ENCODE data around the gene SYT15B.
"Not testable (repeated sequence)": the region's sequence is repeated elsewhere in the genome, so short reads cannot be mapped to it uniquely, and the experiment has no call there.

Gene SYT15B
- 0.05 to 0.13 reads per million in 2 donors for total RNA-seq

DNA sequence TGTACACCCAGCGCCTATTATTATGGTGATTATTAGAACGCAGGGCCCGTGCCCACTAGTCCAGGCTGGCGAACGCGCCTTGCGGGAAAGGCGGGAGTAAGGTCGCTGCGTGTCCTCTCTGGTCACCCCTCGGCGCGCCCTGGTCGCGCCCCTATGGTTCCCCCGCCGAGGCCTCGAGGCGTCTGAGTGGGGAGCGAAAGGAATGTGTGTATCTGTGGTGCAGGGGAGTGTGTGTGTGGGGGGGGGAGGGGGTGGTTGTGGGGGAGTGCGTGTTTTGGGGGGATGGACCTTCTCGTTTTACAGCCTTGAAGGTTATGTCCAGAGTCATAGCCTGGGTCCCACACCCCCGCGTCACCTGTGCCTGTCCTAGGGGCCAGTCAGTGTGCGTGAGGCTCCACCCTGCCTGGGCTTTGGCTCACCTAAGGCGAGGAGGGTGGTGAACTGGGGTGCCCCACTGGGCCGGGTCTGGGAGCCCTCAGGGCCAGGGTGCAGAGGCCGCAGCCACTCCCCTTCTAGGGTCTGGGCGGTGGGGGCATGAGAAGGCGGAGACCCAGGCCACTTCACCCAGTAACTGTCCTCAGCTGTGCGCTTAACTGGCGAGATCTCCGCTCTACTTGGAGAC is at the start of gene SYT15B:
Gene SYT15B, minus strand, starts transcription at position 39 of the 622 bp plus-strand sequence. CDS start 952 bp downstream, outside the sequence.
- DNase-seq = not testable (repeated sequence)

DNA sequence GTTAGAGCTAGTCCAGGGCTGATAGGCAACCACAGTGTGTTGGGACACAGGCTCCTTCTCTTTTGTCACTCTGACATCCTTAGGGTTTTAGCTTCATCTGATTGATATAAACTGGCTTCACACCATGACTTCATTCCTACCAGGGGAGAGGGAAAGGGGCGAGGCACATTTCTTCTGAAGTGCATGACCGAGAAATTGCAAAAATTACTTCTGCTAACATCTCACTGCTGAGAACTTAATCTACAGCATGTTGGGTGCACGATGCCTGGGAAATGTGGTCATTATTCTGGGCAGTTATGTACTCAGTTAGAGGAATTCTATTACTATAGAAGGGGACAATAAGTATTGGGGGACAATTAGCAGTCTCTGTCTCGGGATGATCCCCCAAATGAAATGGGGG is 16.2 kb upstream of the SYT15B start:
- DNase-seq = not testable (repeated sequence)

DNA sequence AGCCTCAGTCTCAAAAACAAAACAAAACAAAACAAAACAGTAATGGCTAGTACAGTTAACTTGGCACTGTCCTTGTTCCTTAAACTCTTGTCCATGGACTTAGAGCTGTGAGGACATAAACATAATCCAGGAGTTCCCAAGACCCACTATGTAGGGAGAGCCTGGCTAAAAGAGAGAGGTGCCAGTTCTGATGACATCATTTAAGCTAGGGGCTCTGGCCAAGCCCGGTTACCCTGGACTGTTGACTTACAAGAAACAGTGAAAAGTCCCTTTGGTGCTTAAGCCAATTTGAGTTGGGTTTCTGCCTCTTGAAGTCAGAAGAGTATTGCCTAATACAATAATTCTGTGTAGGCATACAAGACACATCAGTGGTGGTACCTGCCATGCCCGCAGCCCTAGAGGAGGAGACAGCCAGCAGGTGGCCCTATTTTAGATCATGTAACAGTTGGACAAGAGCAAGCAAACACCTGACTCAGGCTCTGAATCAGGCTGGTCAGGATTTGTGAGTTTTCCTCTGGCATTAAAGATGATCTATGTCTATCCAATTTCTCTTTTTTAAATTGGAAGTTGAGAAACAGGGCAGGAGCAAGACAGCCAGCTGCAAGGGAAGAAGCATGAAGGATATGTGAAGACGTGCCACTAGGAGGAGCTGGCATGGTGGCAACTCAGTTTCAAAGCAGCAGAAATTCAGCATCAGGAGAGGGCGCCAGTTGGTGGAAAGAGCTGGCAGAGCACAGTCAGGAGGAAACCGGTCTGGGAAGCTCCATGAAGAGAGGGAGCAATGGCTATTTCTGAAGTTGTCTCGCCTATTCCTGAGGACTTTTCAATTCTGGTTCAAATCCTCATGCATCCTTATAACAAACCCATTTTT is 12.2 kb upstream of the SYT15B start:
- not testable (repeated sequence) for DNase-seq

DNA sequence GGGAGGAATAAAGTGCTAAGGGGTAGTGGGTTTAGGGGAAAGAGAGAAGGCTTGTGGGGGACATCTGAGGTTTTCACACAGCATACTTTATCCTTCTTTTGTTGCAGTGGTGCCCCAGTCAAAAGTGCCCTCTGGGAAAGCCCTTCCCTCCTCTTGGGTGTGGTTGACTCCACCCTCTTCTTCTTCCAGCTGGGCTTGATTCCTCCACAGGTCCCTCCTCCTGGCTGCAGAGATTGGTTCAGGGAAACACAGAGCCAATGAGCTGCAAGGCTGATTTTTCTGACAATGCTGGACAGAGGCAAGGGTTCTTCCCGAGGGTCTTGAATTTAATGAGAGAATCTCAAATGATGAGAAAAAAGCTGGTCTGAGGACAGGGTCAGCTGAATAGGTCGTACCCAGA is 7.4 kb upstream of the SYT15B start:
- DNase-seq = not testable (repeated sequence)

DNA sequence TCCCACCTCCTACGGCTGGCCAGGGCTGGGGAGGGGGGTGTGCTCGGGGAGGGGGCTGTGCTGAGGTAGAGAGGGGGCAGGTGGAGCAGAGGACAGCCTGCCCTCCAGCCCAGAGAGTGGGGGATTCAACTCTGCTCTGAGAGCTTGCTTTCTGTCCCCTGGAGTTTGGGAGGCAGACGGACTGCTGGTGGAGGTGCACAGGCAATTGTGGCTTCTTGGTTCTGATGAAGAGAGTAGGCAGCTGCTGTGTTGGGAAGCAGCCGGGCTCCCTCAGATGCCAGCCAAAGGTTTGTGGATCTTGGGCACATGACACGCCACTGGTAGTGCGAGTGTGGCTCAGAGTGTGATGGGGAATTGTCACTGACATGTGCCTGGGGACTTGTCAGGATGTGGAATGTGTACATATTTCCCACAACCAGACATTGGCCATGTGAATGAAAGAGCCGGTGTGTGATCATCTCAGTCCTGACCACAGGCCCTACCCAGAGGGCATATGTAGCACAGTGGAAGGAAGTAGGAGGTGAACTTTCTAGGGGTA is 5.3 kb upstream of the SYT15B start:
- DNase-seq = not testable (repeated sequence)

DNA sequence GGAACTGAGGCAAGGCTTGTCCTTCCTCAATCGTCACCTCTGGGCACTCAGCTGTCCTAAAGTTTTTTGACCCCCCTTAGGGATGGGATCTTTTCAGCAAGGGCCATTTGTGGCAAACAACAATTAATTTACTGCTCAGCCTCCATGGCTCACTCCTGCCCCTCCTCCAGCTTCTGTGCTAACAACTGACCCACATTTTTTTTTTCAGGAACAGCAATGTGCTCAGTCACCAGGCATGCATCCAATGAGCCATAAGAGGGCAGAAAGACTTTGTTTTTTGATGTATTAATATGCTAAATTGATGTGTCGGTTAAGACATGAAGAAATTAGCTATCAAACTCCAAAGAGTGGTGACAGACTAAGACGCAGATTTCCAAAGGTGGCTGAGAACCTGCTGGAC is 4.7 kb upstream of the SYT15B start:
- not testable (repeated sequence) for DNase-seq

DNA sequence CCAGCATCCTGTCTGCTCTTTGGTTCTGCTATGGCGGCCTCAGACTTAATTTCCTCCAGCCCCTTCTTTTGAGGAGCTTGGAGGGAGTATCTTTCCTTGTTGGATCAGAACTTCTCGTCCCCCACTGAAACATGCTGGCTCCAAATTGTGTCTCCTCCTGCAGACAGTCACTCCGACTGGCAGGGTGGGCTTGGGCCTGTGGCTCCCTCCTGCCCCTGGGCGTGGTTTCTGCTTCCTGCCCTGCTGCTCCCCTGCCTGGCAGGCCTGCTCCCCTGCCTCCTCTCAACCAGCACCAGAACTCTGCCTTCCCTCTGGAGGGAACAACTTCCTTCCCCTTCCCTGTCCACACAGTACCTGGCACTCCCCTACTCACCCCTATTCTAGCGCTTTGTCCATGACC is 3.8 kb upstream of the SYT15B start:
- not testable (repeated sequence) for DNase-seq

DNA sequence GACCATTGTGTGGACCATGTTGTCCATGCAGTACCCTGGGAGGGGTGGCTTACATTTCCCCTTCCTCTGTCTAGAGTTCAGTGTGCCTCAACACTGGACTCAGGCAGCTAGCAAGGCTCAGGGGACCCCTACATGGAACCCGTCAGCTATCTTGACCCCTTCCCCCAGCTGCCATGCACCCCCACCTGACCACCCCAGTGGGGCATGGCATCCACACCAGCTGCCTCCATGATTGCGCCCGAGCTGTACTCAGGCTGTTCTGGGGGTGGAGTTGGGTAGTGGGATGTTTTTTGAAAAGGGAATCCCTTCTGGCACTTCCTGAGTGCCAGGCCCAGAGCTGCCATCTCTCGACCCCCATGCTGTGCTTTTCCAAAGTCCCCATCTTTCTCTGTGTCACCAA is 1.8 kb upstream of the SYT15B start:
- DNase-seq = not testable (repeated sequence)

DNA sequence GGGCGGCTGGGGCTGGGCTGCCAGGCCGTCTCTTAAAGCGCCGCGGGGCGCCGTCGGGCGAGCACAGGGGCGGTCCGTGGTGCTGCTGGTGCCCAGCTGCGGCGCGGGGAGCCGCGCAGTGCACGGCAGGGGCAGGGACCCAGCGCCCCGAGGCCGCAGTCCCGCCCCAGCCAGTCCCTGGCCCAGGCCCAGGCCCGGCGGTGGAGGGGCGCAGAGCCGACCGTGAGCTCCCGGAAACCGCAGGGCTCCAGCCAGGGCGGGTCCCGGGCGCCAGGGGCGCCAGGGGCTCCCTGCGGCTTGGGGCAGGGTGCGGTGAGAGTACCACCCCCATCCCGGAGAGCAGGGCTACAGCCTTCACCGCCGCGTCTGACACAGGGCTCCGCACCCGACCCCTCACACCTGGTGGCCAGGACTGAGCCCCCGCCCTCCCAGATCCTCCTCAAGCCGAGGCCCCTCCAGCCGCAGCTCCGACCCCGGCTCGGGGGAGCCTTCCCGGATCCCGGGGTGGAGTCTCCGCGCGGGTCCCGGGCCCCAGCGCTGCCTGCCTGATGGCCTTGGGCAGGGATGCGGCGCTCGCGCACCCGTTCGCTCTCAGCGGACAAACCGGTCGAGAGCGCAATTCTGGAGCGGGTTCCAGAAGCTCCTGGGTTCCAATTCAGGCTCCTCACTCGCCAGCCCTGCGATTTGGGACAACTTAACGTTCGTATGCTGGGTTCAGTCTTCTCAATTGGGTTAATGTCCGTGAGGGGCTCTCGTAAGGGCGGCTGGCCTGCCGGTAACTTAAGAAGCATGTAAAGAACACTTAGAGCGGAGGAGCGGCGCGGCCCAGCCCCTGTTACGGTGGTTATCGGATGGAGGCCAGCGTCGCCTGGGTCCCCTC is 478 bp downstream of the SYT15B start:
- not testable (repeated sequence) for DNase-seq

DNA sequence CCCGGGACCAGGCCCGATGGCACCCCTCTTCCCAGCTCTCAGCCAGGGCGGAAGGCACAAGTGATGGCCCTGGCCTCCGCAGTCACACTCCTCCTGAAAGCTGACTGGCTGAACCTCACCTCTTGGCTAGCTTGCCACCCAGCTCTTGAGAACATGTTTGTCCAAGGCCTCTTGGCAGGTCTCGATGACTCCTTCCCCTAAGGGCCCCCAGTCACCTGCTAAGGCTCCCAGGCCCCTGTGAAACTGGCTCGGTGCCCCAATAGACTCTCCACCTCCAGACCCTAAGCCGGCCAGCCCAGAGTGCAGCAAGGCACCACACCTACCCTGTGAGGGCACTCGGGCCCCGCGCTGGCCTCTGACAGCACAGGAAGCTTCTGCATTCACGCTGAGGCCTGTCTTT is 4.5 kb downstream of the SYT15B start:
- not testable (repeated sequence) for DNase-seq

DNA sequence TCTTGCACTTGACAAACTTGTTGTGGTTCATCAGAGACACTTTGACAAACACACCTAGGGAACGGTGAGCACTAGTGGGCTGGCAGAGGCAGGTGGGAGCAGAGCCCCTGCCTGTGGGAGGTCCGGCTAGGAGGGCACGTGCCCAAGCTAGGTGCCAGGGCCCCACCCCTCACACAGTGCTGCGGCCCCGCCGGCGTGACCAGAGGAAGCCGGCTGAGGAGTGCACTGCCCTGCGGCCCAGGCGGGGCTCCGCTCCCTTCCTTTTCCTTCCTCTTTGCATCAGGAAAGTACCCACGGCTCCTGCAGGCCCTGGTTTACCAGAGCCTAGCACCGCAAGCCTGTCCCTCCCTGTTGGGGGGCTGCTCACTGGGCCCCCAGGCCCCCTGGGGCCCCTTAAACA is 7.2 kb downstream of the SYT15B start:
- DNase-seq = not testable (repeated sequence)

DNA sequence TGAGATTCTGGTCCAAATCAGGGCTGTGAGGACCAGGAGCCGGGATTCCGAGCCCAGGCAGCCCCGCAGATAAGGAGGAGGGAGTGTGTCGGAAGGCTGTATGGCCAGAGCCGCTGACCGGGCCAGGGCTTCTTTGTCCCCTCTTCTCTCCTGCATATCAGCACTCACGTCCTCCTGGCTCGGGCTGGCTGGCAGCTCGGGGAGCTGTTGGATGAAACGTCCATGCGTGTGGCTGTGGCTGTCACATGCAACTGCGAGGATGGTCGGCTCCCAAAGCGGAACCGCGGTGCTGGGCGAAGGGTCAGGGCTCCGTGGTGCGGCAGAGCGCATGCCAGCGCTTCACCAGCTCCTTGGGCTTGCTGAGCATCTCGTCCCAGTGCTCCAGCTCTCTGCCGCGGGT is 9.5 kb downstream of the SYT15B start:
- DNase-seq = not testable (repeated sequence)

DNA sequence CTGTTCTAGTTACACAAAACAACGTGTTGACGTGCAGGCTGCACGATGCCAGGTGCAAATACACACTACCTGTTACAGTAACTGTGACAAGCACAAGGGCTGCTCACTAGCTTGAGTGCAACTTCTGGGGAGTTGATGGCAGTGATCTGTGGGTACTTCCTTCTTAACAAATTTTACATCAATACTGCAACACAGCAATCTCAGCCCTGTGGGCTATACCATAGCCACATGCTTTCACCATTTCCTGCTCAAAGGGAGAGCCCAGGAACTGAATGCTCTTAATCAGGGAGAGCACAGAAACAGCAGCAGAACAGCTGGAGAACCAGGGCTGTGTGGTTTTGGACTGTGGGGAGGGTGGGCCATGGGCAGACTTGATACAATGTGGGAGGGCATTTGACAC is 10.2 kb downstream of the SYT15B start:
- DNase-seq = not testable (repeated sequence)

DNA sequence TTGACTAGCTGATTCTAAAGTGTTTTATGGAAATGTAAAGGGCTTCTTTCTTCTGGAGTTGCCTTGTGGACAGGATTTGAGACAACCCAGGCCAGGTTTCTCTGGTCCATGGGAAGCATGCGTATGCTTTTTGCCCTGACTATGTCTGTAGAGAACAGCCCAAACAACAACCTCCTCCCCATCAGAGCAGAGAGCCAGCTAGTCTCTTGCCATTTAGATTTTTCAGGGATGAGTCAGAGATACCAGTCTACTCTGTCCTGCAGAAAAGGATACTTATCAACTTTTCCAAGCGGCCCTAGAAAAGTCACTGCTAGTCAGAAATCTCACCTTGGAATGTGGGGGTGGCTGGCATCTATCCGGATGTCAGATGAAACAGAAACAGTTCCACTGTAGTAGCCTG is 11.6 kb downstream of the SYT15B start:
- not testable (repeated sequence) for DNase-seq

DNA sequence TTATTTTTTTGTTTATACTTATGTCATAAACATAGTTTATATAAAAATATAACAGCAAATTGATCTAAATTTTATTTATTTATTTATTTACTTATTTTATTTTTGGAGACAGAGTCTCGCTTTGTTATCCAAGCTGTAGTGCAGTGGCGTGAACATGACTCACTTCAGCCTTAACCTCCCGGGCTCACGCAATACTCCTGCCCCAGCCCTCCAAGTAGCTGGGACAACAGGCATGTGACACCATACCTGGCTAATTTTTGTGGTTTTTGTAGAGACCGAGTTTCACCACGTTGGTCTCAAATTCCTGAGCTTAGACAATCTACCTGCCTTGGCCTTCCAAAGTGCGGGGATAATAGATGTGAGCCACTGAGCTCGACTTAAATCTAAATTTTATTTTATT is 13.0 kb downstream of the SYT15B start:
- DNase-seq = not testable (repeated sequence)

DNA sequence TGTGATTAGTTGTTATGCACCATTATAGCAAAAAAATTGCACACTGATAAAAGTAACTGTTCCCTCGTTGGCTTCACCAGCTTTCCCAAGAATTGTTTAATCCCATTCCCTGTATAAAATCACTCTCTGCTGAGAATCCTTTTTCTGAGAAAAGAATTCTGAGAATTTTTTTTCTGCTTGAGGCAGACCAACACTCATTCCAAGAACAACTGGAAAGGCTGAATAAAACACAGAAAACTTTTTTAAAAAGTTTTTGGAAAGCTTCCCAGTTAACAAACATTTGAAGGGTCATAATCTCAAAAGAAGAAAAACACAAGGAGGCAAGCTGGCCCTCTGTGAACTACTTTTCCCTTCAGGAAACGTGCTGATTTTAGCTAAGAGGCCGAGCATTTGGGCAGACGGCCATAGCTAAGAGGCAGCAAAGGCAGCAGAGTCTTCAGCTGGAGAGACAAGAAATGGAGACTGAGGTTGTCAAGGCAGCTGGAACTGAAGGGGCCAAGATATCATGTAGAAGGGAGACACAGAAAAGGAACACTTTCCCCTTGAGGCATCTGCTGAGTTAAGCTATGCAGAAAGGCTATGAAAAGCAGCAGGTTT is 16.5 kb downstream of the SYT15B start:
- DNase-seq = not testable (repeated sequence)

DNA sequence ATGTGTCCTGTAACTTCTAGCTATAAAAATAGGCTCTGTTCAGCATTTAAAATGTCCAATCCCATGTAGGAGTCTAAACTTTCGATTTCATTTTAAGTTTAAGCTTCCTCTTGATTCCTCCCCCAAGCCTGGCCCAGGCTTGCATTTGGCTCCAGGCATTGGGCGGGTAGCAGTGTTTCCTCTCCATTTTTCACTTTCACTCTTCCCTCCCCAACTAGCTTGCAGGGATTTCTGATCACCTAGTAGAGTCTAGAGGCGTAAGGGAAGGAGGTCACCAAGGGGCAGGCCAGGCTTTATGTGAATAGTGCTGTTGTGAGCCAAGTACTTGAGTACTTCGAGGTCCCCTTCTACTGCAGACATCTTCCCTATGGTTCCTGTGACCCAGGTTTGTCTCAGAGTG is 18.5 kb downstream of the SYT15B start:
- DNase-seq = not testable (repeated sequence)

DNA sequence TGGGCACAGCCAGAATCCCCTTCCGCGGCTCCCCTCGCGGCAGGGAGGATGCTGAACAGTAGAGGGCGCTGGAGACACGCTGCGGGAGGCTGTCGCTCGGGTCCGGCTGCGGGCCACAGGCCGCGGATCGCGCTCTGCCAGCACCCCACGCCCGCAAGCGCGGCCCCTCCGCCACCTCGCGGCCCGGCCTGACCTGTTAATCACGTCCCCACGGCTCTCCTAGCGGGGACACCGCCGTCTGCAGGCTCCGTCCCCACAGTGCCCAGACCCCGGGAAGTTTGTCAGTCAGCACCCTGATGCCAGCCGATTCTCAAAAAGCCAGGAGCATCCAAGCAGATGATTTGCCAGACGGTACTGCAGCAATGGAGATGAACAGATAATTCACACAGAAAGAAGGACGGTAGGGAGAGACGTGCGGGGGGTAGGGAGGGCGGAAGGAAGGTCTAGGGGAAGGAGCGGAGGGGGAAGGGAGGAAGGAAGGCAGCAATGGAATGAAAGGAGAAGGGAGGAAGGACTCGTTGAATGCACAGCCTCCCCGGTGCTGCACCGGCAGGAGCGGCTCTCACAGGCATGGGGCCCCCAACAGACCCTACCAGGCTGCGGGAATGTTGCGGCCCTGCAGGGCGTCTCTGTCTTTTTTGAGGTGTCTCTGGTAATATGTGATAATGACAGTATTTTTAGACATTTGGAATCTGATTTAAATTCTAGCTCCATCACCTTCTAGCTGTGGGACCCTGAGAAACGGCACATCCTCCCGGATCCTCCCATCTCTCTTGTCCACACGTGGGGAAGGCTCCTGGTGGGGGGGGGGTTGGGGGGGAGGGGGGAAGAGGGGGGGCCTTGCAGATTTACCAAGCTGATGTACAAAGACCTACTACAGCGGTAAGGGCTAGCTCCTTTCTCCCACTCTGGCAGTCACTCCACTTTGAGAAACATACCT is 19.5 kb downstream of the SYT15B start:
- DNase-seq = not testable (repeated sequence)

DNA sequence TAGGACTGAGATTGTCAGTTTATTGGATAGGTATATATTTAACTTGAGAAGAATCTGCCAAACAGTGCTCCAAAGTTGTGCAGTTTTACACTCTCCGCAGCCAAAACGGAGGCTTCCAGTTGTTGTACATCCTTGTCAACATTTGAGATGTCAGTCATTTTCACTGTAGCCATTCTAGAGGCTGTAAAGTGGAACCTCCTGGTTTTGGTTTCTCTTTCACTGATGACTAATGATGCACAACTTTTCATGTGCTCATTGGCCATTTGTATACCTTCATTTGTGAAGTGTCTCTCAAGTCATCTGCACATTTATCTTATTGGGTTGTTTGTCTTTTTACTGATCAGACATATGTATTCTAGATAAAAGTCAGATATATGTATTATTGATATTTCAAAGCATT is 22.5 kb downstream of the SYT15B start:
- not testable (repeated sequence) for DNase-seq

DNA sequence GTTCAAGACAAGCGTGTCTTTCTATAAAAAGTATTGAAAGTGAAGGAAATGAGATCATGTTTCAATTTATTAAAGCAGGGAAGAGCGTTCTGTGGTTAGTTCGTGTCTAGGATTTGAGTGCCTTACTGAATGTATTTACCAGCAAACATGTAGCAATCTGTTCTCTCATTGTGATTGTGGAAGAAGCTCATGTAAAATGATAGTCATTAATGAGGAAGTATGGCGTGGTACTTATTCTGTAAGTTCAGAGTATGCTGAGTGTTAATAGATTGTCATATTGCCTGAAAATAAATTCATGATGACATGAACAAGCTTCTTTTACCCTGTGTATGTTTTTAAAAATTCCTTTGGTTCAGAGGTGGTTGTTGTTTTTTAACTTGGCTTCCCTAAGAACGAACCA is 32.5 kb downstream of the SYT15B start:
- DNase-seq = not testable (repeated sequence)

DNA sequence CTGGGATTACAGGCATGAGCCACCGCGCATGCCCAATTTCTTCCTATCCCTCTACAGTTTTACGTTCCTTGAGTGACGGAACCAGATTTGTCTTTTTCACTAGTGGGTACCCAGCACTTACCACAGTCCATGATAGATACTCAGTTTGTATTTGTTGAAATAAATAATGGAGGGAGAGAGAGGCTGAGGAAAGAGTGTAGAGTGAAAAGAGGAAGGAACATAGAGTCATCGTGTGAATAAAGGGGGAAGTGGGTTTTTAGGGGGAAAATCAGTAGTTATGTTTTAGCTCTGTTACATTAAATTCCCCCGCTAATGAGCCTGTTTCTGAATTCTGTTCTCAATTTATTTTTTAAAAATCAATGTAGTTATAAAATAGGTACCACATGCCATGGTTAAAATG is 37.7 kb downstream of the SYT15B start:
- not testable (repeated sequence) for DNase-seq

Measured in activated gamma-delta T cell (primary cell).